AG20443 (cell line): ENCODE results near the gene FEM1B.

Experiments
- DNase-seq: peaks from one replicate; pipeline ENCODE4 v3.0.0; 2012; ENCODE audit warnings: low spot score, mixed read lengths

Gene FEM1B

GRCh38 chr15:68326711-68327354 is 49.3 kb downstream of the FEM1B start:
- DNase-seq, result no peak

DNA sequence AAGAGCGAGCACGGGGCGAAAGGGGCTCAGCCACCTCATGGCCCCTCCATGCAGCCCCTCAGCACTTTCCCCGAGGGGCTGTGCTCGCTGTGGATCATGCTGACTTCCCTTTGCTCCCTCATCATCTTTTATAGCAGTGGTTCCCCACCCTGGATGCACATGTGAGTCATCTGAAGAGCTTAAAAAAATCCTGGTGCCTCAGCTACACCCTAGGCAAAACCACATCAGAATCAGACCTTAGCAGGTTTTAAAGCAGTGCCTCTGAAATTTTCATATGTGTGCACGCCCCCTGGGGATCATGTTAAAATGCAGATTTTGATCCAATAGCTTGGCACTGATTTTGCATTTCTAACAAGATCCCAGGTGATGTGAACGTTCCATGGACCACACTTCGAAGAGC is 50.9 kb downstream of the FEM1B start:
- no peak for DNase-seq

- no peak for DNase-seq
Observed at GRCh38 chr15:68328964-68329363, 51.4 kb downstream of the FEM1B start.

GRCh38 chr15:68330416-68330815 is 52.9 kb downstream of the FEM1B start:
- no peak for DNase-seq

DNA sequence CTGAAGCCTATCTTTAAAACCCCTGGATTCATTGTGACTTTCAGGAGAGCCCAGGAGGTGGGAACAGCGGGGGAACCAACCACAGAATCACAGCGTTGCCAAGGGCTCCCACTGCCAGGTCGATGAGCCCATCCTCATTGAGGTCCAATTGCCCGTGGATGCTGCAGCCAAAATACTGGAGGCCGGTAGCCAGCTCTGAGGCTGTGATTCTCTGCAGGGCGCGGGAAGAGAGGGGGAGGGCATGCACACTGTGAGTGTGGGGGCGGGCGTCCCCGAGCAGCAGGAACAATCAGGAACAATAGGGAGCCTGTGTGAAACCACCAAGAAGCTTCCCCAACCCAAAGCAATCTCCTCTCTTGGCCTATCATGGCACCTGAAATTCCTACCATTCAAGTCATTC is 53.4 kb downstream of the FEM1B start:
- no peak for DNase-seq

GRCh38 chr15:68332266-68332665 is 54.7 kb downstream of the FEM1B start:
- no peak for DNase-seq

DNA sequence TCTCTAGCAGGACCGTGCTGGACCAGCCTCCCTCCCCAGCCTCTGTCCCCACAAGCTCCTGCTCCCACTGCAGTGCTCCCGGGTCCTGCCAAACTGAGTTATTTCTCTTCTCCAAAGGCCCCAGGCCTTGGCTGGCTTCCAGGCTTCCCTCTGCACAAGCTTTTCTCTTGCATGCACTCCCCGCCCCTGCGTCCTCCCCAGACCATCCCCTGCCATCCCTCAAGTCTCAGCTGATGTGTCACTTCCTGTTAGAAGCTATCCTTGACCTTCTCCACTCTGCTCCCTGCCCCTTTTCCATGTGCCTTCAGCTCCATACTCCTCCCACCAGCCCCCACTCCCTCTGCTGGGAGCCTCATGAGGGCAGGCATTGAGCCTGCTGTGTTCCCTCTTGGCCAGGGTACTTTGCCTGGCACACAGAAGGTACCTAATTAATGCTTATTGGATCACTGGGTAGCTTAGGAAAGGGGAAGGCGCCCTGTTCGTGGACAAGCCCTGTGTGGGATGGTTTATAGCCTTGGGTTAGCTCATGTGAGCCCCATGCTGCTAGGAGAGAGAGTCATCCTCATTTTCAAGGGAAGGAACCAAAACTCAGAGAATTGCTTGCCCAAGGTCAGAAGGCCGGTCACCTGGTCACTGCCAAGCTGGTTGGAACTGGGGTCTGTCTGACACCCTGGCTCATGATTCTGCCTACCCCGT is 56.4 kb downstream of the FEM1B start:
- DNase-seq, result no peak

DNA sequence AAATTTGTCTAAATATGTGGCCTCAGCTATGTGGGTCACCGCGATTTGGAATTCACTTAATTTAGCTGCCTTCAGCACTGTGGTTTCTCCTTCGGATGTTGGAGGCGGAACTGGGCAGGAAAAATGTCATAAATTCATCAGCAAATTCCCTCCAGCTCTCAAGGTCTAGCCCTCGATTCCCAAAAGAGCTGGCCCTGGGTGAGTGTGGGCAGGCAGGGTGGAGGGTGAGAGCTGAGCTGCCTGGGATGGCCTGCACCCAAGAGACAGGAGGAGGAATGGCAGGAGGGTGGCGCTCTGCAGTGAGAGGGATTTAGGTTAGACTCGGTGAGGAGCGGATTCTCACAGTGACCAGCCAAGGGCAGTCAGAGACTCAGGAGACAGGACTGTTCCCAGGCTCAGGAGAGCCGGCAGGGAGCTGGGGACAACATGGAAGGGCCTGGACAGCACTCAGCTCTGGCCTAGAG is 57.1 kb downstream of the FEM1B start:
- DNase-seq, result no peak

DNA sequence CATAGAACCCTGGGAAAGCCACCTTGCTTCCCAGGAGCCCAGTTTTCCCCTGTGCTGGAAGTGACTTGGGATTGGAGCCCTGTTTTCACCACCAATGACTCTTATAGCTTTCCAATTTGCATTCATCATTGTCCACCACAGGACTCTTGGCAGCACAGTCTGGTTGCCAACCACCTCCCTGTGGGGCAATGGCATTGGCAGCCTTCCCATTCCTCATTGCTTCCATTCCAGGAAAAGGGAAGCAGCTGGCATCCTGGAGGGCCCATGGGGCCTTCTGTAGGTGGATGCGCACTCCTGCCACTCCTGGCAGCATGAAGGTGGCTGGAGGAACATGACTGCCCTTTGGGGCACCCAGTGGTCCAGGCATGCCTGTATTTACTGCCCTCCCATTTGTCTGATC is 57.7 kb downstream of the FEM1B start:
- peak; percentile 43 for DNase-seq

GRCh38 chr15:68335655-68336054 is 58.1 kb downstream of the FEM1B start:
- no peak for DNase-seq

GRCh38 chr15:68336516-68336915 is 59.0 kb downstream of the FEM1B start:
- DNase-seq, result no peak

- no peak for DNase-seq
Observed at GRCh38 chr15:68337826-68338225, 60.3 kb downstream of the FEM1B start.

DNA sequence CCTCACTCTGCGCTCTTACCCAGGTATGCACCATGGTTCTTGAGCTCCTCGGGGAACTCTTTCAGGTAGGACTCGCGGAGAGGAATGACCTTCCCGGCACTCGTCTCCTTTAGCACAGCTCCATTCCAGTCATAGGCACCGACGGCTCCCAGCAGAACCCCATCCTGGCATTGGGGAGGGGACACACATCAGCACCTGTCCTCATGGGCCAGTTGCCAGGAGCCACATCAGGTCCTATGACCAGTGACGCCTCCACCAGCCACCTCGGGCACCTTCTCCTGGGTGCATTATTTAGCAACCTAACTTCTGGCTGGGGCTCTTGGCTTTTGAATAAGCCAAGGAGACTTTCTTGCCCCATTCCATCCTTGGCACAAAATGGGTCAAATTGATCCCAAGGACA is 61.9 kb downstream of the FEM1B start:
- no peak for DNase-seq

- DNase-seq, result no peak
Observed at GRCh38 chr15:68340726-68341671, 63.5 kb downstream of the FEM1B start.

- no peak for DNase-seq
Observed at GRCh38 chr15:68341760-68342725, 64.5 kb downstream of the FEM1B start.

DNA sequence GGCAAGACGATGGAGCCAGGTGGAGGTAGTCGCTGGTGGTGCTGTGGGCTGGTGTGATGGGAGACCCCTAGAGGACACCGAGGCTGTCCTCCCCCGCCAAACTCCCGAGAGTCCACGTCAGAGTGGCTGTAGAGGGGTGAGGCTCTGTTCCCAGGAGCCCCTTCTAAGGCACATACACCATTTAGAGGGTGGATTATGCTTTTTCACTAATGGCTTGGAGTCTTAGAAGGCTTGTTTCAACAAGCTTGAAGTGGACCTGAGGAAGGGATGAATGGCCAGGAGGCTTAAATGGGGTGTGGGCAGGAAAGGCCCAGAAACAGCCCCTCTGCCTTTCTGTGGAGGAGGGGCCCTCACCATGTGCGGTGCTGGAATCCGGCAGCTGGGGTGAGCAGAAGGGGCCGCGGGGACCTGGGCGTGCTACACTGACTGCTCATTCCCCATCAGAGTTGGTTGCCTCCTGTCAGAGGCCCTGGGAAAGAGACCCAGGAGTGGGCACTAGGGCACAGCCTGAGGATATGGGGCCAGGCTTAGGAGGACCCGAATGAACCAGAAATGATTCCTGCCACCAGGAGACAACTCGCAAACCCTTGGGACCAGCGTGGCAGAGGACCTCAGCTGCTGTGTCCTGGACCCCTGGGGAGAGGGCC is 66.2 kb downstream of the FEM1B start:
- no peak for DNase-seq

- DNase-seq, result no peak
Observed at GRCh38 chr15:68344600-68344999, 67.1 kb downstream of the FEM1B start.
